Measurements from ENCODE around the gene RBMS2. TPM values are rescaled to one million over a fixed set of nuclear protein-coding genes. Genes with fewer than 3 reads are reported as not detected.
A peak's percentile ranks its signal among the peaks of the same experiment; 100 is the strongest.

RBMS2 gene
- polyA plus RNA-seq, 4 donors, result 2.0 to 23.4 (median 5.8) TPM

- Histone ChIP-seq H3K27me3 (ENCODE audit: control insufficient read depth in 3 of 3, insufficient read depth in 3 of 3, low read length in 3 of 3) (no peaks in the 10 kb centered on the region), H3K4me3 (ENCODE audit: low read depth in 1 of 3, low read length in 3 of 3) (peak overlapping the region in 2 of 3 donors; percentile 78 to 84), H3K36me3 (ENCODE audit: control insufficient read depth in 3 of 3, insufficient read depth in 2 of 3, low read depth in 1 of 3, low read length in 3 of 3) (peaks cover 14 to 43% (median 15%) of the 10 kb centered on the region in 3 donors), H3K27ac (ENCODE audit: low read depth in 1 of 3, low read length in 2 of 3) (peak overlapping the region; percentile 92 to 95 (median 94)), H3K4me1 (ENCODE audit: control insufficient read depth in 3 of 3, insufficient read depth in 2 of 3, low read depth in 1 of 3, low read length in 2 of 3) (peaks cover 6 to 42% (median 21%) of the 10 kb centered on the region in 3 donors), H3K9me3 (ENCODE audit: control insufficient read depth in 2 of 2, insufficient read depth in 1 of 2, low read depth in 1 of 2, low read length in 1 of 2) (no peaks in the 10 kb centered on the region)
- 2 to 4% (median 3%) methylated on average over 12 of the region's 12 CpGs for WGBS, 3 donors
- no peak for FAIRE-seq
- DNase-seq, result peak; percentile 100
These were observed 115.3 kb downstream of the RBMS2 start for GRCh38 chr12:56636675-56637540.

DNA sequence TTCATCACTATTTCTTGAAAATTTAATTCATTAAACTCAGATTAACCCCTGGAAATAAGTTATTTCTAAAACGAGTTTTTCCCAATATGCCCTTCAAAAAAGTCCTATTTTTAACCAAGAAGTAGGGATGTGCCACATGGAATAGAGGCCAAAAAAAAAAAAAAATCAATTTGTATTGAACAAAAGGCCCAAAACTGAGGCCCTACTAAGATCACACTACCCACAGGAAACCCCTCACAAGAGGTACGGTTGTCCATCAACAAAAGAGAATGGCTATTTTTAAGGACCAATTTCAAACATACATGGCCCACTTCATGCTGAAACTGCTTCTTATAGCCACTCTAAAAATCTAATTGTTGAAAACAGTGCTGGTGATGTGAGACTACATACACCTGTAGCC is 116.0 kb downstream of the RBMS2 start:
- Histone ChIP-seq H3K4me1 (ENCODE audit: control insufficient read depth in 3 of 3, insufficient read depth in 2 of 3, low read depth in 1 of 3, low read length in 2 of 3) (peaks cover 2 to 40% (median 15%) of the 10 kb centered on the region in 3 donors), H3K9me3 (ENCODE audit: control insufficient read depth in 2 of 2, insufficient read depth in 1 of 2, low read depth in 1 of 2, low read length in 1 of 2) (no peaks in the 10 kb centered on the region)

DNA sequence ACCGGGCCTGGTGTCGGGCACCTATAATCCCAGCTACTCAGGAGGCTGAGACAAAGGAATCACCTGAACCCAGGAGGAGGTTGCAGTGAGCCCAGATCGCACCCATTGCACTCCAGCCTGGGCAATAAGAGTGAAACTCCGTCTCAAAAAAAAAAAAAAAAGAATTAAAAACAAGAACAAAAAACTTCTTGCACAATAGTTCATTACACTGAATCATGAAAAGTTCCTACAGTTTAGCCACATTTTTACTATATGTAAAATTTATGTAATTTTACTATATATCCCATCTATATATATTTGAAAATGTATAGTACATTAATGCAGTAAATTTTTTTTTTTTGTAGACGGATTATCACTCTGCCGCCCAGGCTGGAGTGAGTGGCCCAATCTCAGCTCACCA is 119.6 kb downstream of the RBMS2 start:
- H3K27ac ChIP-seq (ENCODE audit: low read depth in 1 of 3, low read length in 2 of 3), result no peak overlapping the region
- DNase-seq (no peak), FAIRE-seq (no peak)
- H3K27me3 ChIP-seq (ENCODE audit: control insufficient read depth in 3 of 3, insufficient read depth in 3 of 3, low read length in 3 of 3), result no peaks in the 10 kb centered on the region
- whole genome bisulfite sequencing, 3 donors, result 74 to 84% (median 79%) methylated on average over 6 of the region's 6 CpGs
- no peak overlapping the region for H3K4me3 ChIP-seq (ENCODE audit: low read depth in 1 of 3, low read length in 3 of 3)
- no peaks in the 10 kb centered on the region for H3K9me3 ChIP-seq (ENCODE audit: control insufficient read depth in 2 of 2, insufficient read depth in 1 of 2, low read depth in 1 of 2, low read length in 1 of 2)
- peaks cover 0 to 28% (median 0%) of the 10 kb centered on the region in 3 donors for H3K4me1 ChIP-seq (ENCODE audit: control insufficient read depth in 3 of 3, insufficient read depth in 2 of 3, low read depth in 1 of 3, low read length in 2 of 3)
- H3K36me3 ChIP-seq (ENCODE audit: control insufficient read depth in 3 of 3, insufficient read depth in 2 of 3, low read depth in 1 of 3, low read length in 3 of 3), result peaks cover 25 to 60% (median 26%) of the 10 kb centered on the region in 3 donors

More for the DNA sequence above, 116.0 kb downstream of the RBMS2 start:
- Histone ChIP-seq H3K36me3 (ENCODE audit: control insufficient read depth in 3 of 3, insufficient read depth in 2 of 3, low read depth in 1 of 3, low read length in 3 of 3) (peaks cover 21 to 50% (median 21%) of the 10 kb centered on the region in 3 donors), H3K4me3 (ENCODE audit: low read depth in 1 of 3, low read length in 3 of 3) (no peak overlapping the region), H3K27ac (ENCODE audit: low read depth in 1 of 3, low read length in 2 of 3) (peak overlapping the region in 2 of 3 donors; percentile 27 to 77), H3K27me3 (ENCODE audit: control insufficient read depth in 3 of 3, insufficient read depth in 3 of 3, low read length in 3 of 3) (no peaks in the 10 kb centered on the region)
- DNase-seq (no peak), FAIRE-seq (no peak)
- WGBS, 3 donors, result 36 to 52% (median 50%) methylated on average over 2 of the region's 2 CpGs

DNA sequence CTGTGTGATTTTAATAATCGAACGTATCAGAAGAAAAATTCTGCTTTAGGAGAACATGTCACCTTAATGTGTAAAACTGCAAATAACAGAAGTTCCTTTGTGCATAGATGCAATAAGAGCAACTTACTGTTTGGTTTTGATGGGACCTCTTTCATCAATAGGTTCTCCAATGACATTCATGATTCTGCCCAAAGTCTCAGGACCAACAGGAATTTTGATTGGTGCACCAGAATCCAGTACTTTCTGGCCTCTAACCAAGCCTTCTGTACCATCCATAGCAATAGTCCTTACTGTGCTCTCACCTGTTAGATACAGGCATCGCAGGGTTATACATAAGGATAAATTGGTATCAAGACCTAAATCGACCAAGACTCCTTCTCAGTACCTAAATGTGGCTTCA is 123.0 kb downstream of the RBMS2 start:
- Histone ChIP-seq H3K27ac (ENCODE audit: low read depth in 1 of 3, low read length in 2 of 3) (peak overlapping the region; percentile 90 to 99 (median 90)), H3K4me1 (ENCODE audit: control insufficient read depth in 3 of 3, insufficient read depth in 2 of 3, low read depth in 1 of 3, low read length in 2 of 3) (peaks cover 0 to 22% (median 0%) of the 10 kb centered on the region in 3 donors), H3K27me3 (ENCODE audit: control insufficient read depth in 3 of 3, insufficient read depth in 3 of 3, low read length in 3 of 3) (no peaks in the 10 kb centered on the region), H3K4me3 (ENCODE audit: low read depth in 1 of 3, low read length in 3 of 3) (peak overlapping the region; percentile 64 to 97 (median 77)), H3K9me3 (ENCODE audit: control insufficient read depth in 2 of 2, insufficient read depth in 1 of 2, low read depth in 1 of 2, low read length in 1 of 2) (no peaks in the 10 kb centered on the region), H3K36me3 (ENCODE audit: control insufficient read depth in 3 of 3, insufficient read depth in 2 of 3, low read depth in 1 of 3, low read length in 3 of 3) (peaks cover 17 to 39% (median 19%) of the 10 kb centered on the region in 3 donors)
- DNase-seq (no peak), FAIRE-seq (no peak)
- WGBS, 3 donors, result 4 to 36% (median 9%) methylated on average over 4 of the region's 4 CpGs

GRCh38 chr12:56645201-56645716 is 123.6 kb downstream of the RBMS2 start:
- no peaks in the 10 kb centered on the region for H3K9me3 ChIP-seq (ENCODE audit: control insufficient read depth in 2 of 2, insufficient read depth in 1 of 2, low read depth in 1 of 2, low read length in 1 of 2)
- no peaks in the 10 kb centered on the region for H3K27me3 ChIP-seq (ENCODE audit: control insufficient read depth in 3 of 3, insufficient read depth in 3 of 3, low read length in 3 of 3)
- DNase-seq, result peak in 1 of 2 donors; percentile 55
- peak overlapping the region; percentile 90 to 99 (median 90) for H3K27ac ChIP-seq (ENCODE audit: low read depth in 1 of 3, low read length in 2 of 3)
- 0 to 1% (median 0%) methylated on average over 29 of the region's 29 CpGs for WGBS, 3 donors
- H3K4me3 ChIP-seq (ENCODE audit: low read depth in 1 of 3, low read length in 3 of 3), result peak overlapping the region; percentile 64 to 97 (median 77)
- peaks cover 0 to 22% (median 0%) of the 10 kb centered on the region in 3 donors for H3K4me1 ChIP-seq (ENCODE audit: control insufficient read depth in 3 of 3, insufficient read depth in 2 of 3, low read depth in 1 of 3, low read length in 2 of 3)
- no peak for FAIRE-seq
- H3K36me3 ChIP-seq (ENCODE audit: control insufficient read depth in 3 of 3, insufficient read depth in 2 of 3, low read depth in 1 of 3, low read length in 3 of 3), result peaks cover 11 to 33% (median 19%) of the 10 kb centered on the region in 3 donors

Other genes with a start within 250 kb of the RBMS2 start
- 100 to 1,000 TPM in 3 of 4 donors, 10 to 100 TPM in 1; 94.6 to 138 (median 117) TPM for gene CS, start 221.5 kb upstream of the RBMS2 start, polyA plus RNA-seq
- 100 to 1,000 TPM in 3 of 4 donors, 10 to 100 TPM in 1; 80.0 to 195 (median 134) TPM for gene CNPY2, start 205.8 kb upstream of the RBMS2 start, polyA plus RNA-seq
- gene PAN2, start 187.8 kb upstream of the RBMS2 start, polyA plus RNA-seq, result 10 to 100 TPM; 20.8 to 84.2 (median 31.1) TPM
- gene IL23A, start 182.9 kb upstream of the RBMS2 start, polyA plus RNA-seq, result under 1 TPM in 2 of 4 donors, not detected in 2; 0.57 to 0.92 TPM
- gene STAT2, start 161.7 kb upstream of the RBMS2 start, polyA plus RNA-seq, result 100 to 1,000 TPM in 1 of 4 donors, 10 to 100 TPM in 3; 28.9 to 120 (median 42.7) TPM
- gene APOF, start 159.0 kb upstream of the RBMS2 start, polyA plus RNA-seq, result under 1 TPM in 1 of 4 donors, not detected in 3; 0.19 TPM
- 10 to 100 TPM in 2 of 4 donors, 1 to 10 TPM in 2; 3.2 to 21.6 (median 8.6) TPM for gene TIMELESS, start 72.4 kb upstream of the RBMS2 start, polyA plus RNA-seq
- under 1 TPM in 2 of 4 donors, not detected in 2; 0.06 to 0.07 TPM for gene MIP, start 67.2 kb upstream of the RBMS2 start, polyA plus RNA-seq
- gene SPRYD4, start 53.2 kb upstream of the RBMS2 start, polyA plus RNA-seq, result 1 to 10 TPM; 1.4 to 4.7 (median 2.6) TPM
- 1 to 10 TPM in 2 of 4 donors, under 1 TPM in 2; 0.54 to 2.1 (median 0.87) TPM for gene GLS2, start 33.7 kb upstream of the RBMS2 start, polyA plus RNA-seq
- 10 to 100 TPM; 19.2 to 71.1 (median 26.0) TPM for gene BAZ2A, start 108.5 kb downstream of the RBMS2 start, polyA plus RNA-seq
- gene ATP5F1B, start 124.2 kb downstream of the RBMS2 start, polyA plus RNA-seq, result 1,000 to 10,000 TPM in 2 of 4 donors, 100 to 1,000 TPM in 2; 527 to 1,455 (median 997) TPM
- gene PTGES3, start 166.5 kb downstream of the RBMS2 start, polyA plus RNA-seq, result 100 to 1,000 TPM; 130 to 235 (median 180) TPM
- 1,000 to 10,000 TPM; 1,571 to 2,450 (median 1,843) TPM for gene NACA, start 203.5 kb downstream of the RBMS2 start, polyA plus RNA-seq
- gene PRIM1, start 230.5 kb downstream of the RBMS2 start, polyA plus RNA-seq, result 10 to 100 TPM in 2 of 4 donors, 1 to 10 TPM in 2; 2.0 to 14.7 (median 8.6) TPM
- gene HSD17B6, start 241.5 kb downstream of the RBMS2 start, polyA plus RNA-seq, result 1 to 10 TPM in 2 of 4 donors, under 1 TPM in 1, not detected in 1; 0.22 to 4.0 (median 1.4) TPM

Measured in small intestine (tissue), 7 donors.